Frontal cortex (tissue), 4 donors: ENCODE results near the gene NME2. TPM values are rescaled to one million over a fixed set of nuclear protein-coding genes. Genes with fewer than 3 reads are reported as not detected.
"Not testable (repeated sequence)": the region's sequence is repeated elsewhere in the genome, so short reads cannot be mapped to it uniquely, and the experiment has no call there.

Experiments used
- DNase-seq, 2 donors: peaks; one replicate each; pipeline ENCODE4 v3.0.0; 2012; ENCODE audit warnings: low spot score in 2 of 2
- FAIRE-seq: peaks from 2 replicates; lab custom pipeline; 2012; peaks lifted over from hg19 to GRCh38; lab: Jason Lieb, UNC
- total RNA-seq: library from RNA; depleted of rRNA; stranded (reverse); fragments of >200 nt; gene quantifications from one replicate; pipeline ENCODE4 v1.2.3, GENCODE V29; 2014
- donor health status: control.
- donor health status: control.
- donor health status: control.

NME2 gene
- total RNA-seq: 202 TPM

DNA sequence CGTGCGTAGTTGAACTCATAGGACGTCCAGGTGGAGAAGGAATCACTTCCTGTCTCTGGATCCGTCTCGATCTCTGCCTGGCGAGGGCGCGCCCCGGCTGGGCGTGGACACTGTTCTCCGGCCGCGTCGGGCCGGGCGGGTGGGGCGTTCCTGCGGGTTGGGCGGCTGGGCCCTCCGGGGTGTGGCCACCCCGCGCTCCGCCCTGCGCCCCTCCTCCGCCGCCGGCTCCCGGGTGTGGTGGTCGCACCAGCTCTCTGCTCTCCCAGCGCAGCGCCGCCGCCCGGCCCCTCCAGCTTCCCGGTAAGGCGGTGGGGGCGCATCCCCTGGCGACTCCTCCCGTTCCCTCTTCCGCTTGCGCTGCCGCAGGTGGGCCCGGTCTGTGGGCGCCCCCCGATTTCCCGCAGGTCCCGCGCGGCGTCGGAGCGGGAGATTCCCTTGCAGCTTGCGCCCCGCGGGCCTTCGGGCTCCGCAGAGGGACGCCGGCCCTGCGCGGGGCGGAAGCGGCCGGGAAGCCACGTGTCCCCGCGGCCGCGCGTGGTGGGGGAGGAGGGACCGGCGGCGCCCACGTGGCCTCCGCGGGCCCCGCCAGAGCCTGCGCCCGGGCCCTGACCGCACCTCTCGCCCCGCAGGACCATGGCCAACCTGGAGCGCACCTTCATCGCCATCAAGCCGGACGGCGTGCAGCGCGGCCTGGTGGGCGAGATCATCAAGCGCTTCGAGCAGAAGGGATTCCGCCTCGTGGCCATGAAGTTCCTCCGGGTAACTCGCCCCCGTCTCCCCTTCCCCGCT, at the start of gene NME2:
Gene NME2, plus strand, starts transcription at position 214 of the 789 bp plus-strand sequence. Its CDS starts 420 bp downstream, at position 634.
- no peak for FAIRE-seq
- DNase-seq: peak; percentile 90

- FAIRE-seq (no peak), DNase-seq (no peak)
Observed at GRCh38 chr17:51118330-51119195, 47.6 kb upstream of the NME2 start.

- no peak for FAIRE-seq
- DNase-seq: peak; percentile 20 to 29
Observed at GRCh38 chr17:51119415-51120356, 46.5 kb upstream of the NME2 start.

DNA sequence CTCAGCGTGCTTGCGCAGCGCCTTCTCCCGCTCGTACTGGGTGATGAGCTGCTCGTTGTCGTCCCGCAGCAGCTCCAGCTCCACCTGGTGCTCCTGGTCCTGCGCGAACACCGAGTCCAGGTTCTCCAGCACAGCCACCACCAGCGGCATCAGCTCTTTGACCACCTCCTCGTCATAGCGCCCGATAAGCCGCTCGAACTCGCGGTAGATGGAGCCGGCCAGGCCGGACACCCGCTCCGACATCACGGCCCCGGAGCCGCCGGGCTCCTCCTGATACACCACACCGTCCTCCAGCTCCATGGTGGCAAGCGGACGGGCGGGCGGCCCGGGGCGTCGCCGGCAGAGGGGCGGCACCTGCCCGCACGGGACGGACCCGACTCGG, 45.9 kb upstream of the NME2 start:
- peak; percentile 56 to 67 for DNase-seq
- FAIRE-seq: no peak

DNA sequence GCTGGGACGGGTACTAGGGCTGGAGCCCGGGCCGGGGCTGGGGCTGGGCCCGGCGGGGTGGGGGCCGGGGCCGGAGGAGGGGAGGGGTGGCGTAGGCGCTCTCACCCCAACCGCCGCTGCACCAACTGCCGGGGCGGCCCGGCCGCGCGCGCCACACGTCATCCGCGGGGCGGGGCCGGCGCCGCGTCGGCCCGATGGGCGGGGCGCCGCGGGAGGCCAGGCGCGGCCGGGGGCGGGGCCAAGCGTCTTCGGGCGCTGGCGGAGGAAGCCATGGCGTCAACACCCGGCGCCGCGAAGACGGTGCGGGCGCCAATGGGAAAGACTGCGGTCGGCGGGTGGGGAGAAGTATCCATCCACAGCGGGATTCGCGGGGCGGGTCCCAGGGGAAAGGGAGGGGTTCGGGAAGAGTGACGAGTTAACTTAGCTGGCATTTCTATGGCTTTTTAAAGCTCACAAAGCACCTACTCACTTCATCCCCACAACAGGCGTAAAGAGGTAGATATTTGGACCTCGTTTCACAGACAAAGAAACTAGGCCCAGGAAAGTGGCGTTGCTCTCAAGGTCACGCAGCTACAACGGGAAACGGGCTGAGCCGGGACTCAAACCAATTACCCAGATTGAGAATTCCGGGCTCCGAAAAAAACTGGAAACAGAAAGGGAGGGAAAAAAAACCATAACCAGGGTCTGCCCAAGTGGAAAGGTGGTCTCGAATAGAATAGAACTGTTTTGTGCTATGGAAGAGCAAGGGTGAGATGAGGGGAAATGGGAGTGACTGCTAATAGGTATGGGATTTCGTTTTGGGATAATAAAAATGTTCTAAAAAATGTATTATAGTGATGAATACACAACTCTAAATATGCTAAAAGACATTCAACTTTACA, 45.2 kb upstream of the NME2 start, which contains the start of gene SPAG9:
Gene SPAG9, minus strand, starts transcription at position 130 of the 881 bp plus-strand sequence. CDS start 212 bp downstream, outside the sequence.
- FAIRE-seq: no peak
- peak; percentile 97 to 99 for DNase-seq

DNA sequence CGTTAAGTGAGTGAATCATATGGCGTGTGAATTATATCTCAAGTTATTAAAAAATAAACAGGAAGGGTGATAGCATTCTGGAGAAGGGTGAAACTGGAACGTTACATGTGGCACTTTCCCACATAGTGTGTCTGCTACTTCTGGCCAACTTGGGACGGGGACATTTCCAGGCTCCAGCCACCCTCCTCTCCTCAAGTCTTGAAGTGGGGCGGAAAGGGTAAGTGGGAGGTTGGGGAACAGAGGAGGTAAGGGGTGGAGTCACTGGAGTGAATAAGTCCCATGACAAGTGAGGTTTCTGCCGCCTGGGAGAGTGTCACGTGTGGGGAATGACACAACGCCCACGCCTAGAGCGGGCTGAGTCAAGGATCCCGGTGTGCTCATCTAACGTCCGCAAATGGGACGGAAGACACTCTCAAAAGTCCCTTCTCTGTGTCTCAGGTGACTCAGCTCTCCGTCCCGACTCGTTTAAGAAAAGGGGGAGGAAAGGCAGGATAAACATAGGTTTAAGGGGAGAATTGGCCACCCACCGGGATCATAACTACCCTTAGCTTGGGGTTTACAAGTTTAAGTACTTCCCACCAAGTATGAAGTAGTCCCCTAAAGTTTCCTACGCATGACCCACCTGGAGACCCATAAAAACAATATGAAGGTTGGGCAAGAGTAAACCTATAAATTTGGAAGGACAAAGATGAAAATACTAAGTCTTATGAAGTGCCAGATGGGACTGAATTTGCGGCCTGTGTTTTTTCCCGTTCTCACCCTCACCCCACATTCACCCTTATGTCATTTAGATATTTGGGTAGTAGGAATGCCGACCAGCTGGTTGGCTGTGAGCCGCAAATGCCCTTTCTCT, 44.4 kb upstream of the NME2 start:
- FAIRE-seq: no peak

GRCh38 chr17:51122473-51123115, 43.6 kb upstream of the NME2 start:
- DNase-seq, FAIRE-seq: not testable (repeated sequence)

More for the DNA sequence above, 44.4 kb upstream of the NME2 start:
- DNase-seq: peak; percentile 54 to 75

DNA sequence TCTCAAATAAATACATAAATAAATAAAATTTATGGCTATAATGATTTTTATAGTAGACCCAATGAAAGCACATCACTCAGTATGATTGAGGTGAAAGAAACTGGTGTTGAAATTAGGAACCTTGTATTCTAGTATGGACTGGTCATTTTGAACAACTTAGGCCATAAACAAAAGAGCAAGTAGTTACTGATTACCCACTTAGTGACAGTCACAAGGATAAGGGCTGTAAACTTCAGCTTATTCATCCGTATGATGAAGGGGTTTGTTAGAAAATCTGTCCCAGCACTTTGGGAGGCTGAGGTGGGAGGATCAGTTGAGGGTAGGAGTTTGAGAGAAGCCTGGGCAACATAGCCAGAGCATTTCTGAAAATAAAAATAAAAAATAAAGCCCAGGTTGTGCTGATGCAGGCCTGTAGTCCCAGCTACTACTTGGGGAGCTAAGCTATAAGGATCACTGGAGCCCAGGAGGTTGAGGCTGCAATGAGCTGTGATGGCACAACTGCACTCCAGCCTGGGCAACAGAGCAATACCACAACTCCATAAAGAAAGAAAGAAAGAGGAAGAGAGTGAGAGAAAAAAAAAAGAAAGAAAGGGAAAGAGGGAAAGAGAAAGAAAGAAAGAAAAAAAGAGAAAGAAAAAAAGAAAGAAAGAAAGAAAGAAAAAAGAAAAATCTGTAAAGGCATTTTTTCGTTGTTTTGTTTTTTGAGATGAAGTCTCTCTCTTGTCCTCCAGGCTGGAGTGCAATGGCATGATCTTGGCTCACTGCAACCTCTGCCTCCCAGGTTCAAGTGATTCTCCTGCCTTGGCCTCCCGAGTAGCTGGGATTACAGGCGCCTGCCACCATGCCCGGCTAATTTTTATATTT, 41.3 kb upstream of the NME2 start:
- no peak for FAIRE-seq
- DNase-seq: no peak

DNA sequence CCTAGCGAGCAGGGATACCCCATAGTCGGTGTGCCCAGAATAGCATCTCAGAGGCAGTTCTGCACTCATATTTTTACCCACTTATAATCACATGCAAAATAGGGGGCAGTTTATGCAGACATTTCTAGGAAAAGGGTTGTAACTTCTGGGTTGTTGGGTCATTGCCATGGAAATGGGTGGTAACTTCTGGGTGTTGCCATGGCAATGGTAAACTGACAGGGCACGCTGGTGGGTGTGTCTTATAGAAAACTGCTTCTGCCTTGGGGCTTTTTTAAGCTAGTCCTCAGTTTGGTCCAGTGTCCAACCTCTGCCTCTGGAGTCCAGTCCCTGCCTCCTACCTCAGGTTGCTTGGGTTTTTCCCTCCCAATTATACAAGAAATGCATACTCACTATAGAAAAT, 38.1 kb upstream of the NME2 start:
- FAIRE-seq: no peak
- DNase-seq: no peak

DNA sequence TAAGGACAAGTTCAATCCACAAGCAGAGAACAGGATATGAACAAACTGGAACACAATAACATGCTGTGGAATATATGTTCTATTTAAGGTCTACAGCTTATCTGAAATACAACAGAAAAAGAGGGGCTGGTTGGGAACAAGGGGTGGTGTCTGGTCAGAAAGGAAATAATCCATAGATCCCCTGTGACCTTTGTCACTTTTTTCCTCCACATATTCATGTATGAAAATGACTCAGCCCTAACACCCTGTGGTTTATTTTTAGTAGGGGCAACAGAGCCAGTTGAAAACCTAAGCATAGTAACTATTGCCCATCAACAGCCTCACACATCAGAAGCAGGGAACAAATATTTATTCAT, 33.3 kb upstream of the NME2 start:
- DNase-seq: no peak
- no peak for FAIRE-seq

DNA sequence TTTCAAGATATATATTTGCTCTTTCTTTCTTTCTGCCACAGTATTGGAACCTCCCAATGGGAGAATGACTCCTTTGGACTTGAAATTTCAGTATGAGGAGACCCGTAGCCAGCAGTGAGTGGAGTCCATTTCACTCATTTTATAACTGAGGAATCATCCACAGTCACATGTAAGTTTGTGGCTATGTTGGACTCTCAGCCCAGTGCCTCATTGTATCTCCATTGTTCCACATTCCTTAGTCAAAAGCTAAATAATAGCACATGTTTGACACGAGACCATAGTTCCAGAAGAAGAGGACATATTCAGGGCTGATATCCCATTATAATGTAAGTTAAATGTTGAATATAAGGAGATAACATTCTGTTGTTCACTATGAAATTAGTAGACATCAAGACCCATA, 32.8 kb upstream of the NME2 start:
- DNase-seq (no peak), FAIRE-seq (no peak)

- FAIRE-seq (no peak), DNase-seq (no peak)
Observed at GRCh38 chr17:51135956-51136355, 30.3 kb upstream of the NME2 start.

GRCh38 chr17:51142597-51142996, 23.6 kb upstream of the NME2 start:
- no peak for FAIRE-seq
- DNase-seq: no peak

DNA sequence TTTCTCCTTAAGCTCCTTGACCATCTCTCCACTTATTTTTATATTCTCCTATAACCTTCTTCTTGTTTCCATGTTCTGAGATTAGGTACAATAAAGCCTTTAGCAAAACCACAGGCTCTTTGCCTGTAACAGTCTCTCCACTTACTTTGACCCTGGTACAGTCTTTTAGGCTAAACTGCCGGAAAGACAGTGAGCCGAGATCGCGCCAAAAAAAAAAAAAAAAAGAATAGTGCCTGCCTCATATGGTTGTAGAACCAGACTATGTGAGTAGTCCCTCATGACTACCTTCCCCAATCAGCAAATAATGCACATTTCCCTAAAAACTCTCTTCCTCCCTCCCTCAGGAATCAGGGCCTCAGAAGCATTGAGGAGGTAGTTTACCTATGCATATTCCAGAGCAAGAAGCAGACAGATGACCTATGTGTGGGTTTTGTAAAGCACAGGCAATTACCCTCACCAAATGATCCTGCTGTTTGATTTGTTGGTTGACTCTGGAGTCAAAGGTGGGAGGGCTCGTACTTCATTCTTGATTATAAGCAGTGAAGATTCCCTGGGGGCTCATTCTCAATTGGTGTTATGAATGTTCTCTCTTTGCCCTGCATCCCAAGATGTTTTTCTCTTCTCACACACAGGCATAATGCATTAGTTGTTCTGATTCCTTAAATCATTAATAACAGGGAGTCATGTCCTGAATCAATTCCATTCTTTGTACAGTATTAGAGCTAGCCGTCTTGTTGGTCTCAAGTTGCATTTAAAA, 21.8 kb upstream of the NME2 start:
- no peak for FAIRE-seq

GRCh38 chr17:51147650-51148049, 18.6 kb upstream of the NME2 start:
- DNase-seq: no peak
- no peak for FAIRE-seq

More for the DNA sequence above, 21.8 kb upstream of the NME2 start:
- DNase-seq: no peak

GRCh38 chr17:51149163-51149562, 17.0 kb upstream of the NME2 start:
- FAIRE-seq: no peak
- DNase-seq: no peak
